Adrenal gland (tissue), 12 donors: Measurements from ENCODE around the gene BSPH1. TPM values are rescaled to one million over a fixed set of nuclear protein-coding genes. Genes with fewer than 3 reads are reported as not detected.
"Not testable (repeated sequence)": the region's sequence is repeated elsewhere in the genome, so short reads cannot be mapped to it uniquely, and the experiment has no call there.

Experiments used
- DNase-seq, 7 donors: peaks; one replicate each; pipeline ENCODE4 v3.0.0-alpha.2; 2019 to 2020
- H3K27ac ChIP-seq, 5 donors: fragments of 200-600 bp; sonication (generic) in 4 of 5; 1 replicate in 3 of 5; 2 replicates in 2 of 5; pipeline versions ENCODE4 v1.5.1 to v1.8.0; 2016 to 2020; ENCODE audit warnings: mild to moderate bottlenecking in 1 of 5
- H3K27me3 ChIP-seq: fragments of 200-600 bp; 2 replicates; pipeline ENCODE4 v1.8.0; 2021
- H3K36me3 ChIP-seq, 2 donors: fragments of 200-600 bp; replicated peaks in 1 of 2; 1 replicate in 1 of 2; 2 replicates in 1 of 2; pipeline versions ENCODE4 v1.5.1 to v1.8.0; 2018 to 2022
- H3K4me1 ChIP-seq, 2 donors: fragments of 200-600 bp; replicated peaks in 1 of 2; 1 replicate in 1 of 2; 2 replicates in 1 of 2; pipeline versions ENCODE4 v1.5.1 to v1.8.0; 2018 to 2021
- H3K4me3 ChIP-seq, 4 donors: fragments of 200-600 bp; sonication (generic) in 3 of 4; one replicate each; pipeline ENCODE4 v1.5.1; 2016 to 2018
- H3K9me3 ChIP-seq, 3 donors: fragments of 200-600 bp; sonication (generic) in 1 of 3; replicated peaks in 1 of 3; 1 replicate in 2 of 3; 2 replicates in 1 of 3; pipeline versions ENCODE4 v1.5.1 to v1.8.0; 2016 to 2021
- CTCF ChIP-seq, 6 experiments: fragments of 450-650 bp in 4 of 6; fragments of 200-600 bp in 2 of 6; sonication (generic) in 1 of 6; IDR thresholded peaks; 1 replicate in 5 of 6; 2 replicates in 1 of 6; pipeline versions ENCODE4 v1.5.1 to v1.8.0; 2016 to 2021; ENCODE audit warnings: antibody characterized with exemption in 6 of 6, mild to moderate bottlenecking in 2 of 6, moderate library complexity in 1 of 6
- WGBS, 4 donors: extraction: QIAGEN DNeasy Blood & Tissue Kit in 2 of 4; methylation state at CpG; one replicate each; pipeline versions ENCODE4 v1.1.5 to v1.1.7; 2013 to 2017; 5-methylcytosine and 5-hydroxymethylcytosine counted together
- intact Hi-C, 2 donors: fragments of 100-400 bp; cut with DNase I; formaldehyde crosslinking; loops; one replicate each; pipeline versions ENCODE4 v1.14.1 to v1.15.0; 2022 to 2023
- polyA plus RNA-seq, 3 donors: library from polyadenylated mRNA; stranded (reverse); fragments of 200-250 nt in 2 of 3; fragments of 350-450 nt in 1 of 3; fragmentation: Illumina TruSeq in 1 of 3; extraction: RNeasy Lipid Tissue Mini Kit (QIAGEN cat#74804) in 1 of 3; gene quantifications; one replicate each; pipeline ENCODE4 v1.2.3, GENCODE V29; 2013 to 2014
- total RNA-seq, 9 donors: library from RNA; depleted of rRNA in 4 of 9; stranded (reverse); fragments of >200 nt in 4 of 9; fragments of 120-200 nt in 1 of 9; fragmentation: NEBNext Ultra II Directional in 1 of 9; extraction: Animal tissue kit (Norgen Biotek cat#: 25700) in 1 of 9; gene quantifications; one replicate each; pipeline versions ENCODE4 v1.1.0 to v1.2.4, GENCODE V29; 2013 to 2023
- donor health status: healthy with polysubstance abuse.
- donor health status: Bipolar disorder and iron deficiency.
- donor health status: DM: yes; HTN: yes; CAD: no.
- donor health status: DM: no; HTN: no; CAD: no.
- donor health status: DM: no; HTN: no; CAD: no.
- donor health status: DM: yes; HTN: yes; CAD: no.

The BSPH1 gene
- total and polyA plus RNA-seq, 12 donors, result not detected

GRCh38 chr19:47920107-47920506, 71.9 kb downstream of the BSPH1 start:
- H3K27me3 ChIP-seq, H3K4me3 ChIP-seq, H3K36me3 ChIP-seq, H3K9me3 ChIP-seq, intact Hi-C loops, H3K27ac ChIP-seq, DNase-seq, H3K4me1 ChIP-seq: not testable (repeated sequence)
- peak; percentile 21 to 62 (median 33) for TF ChIP-seq CTCF (IDR thresholded peaks at IDR 0.05)
- WGBS, 4 donors, result 0 to 3% (median 2%) methylated on average over 10 to 13 of the region's 15 CpGs

Other genes with a start within 250 kb of the BSPH1 start
- gene NOP53, start 246.6 kb downstream of the BSPH1 start, total RNA-seq, result 100 to 1,000 TPM; 118 to 420 (median 310) TPM
- 100 to 1,000 TPM; 119 to 375 (median 359) TPM for gene NOP53, start 246.6 kb downstream of the BSPH1 start, polyA plus RNA-seq
- gene SELENOW, start 213.5 kb downstream of the BSPH1 start, total RNA-seq, result 100 to 1,000 TPM; 102 to 479 (median 163) TPM
- 100 to 1,000 TPM; 106 to 325 (median 260) TPM for gene SELENOW, start 213.5 kb downstream of the BSPH1 start, polyA plus RNA-seq
- gene TPRX1, start 187.6 kb downstream of the BSPH1 start, total RNA-seq, result not detected
- gene TPRX1, start 187.6 kb downstream of the BSPH1 start, polyA plus RNA-seq, result not detected
- gene CRX, start 170.2 kb downstream of the BSPH1 start, total RNA-seq, result not detected
- under 1 TPM in 1 of 3 donors, not detected in 2; 0.32 TPM for gene CRX, start 170.2 kb downstream of the BSPH1 start, polyA plus RNA-seq
- not detected for gene TPRX2, start 132.9 kb downstream of the BSPH1 start, total RNA-seq
- gene TPRX2, start 132.9 kb downstream of the BSPH1 start, polyA plus RNA-seq, result not detected
- gene SULT2A1, start 105.9 kb downstream of the BSPH1 start, total RNA-seq, result 1,000 to 10,000 TPM in 1 of 9 donors, 100 to 1,000 TPM in 8; 124 to 5,138 (median 251) TPM
- gene SULT2A1, start 105.9 kb downstream of the BSPH1 start, polyA plus RNA-seq, result 100 to 1,000 TPM; 152 to 234 (median 221) TPM
- gene ELSPBP1, start 2.5 kb upstream of the BSPH1 start, total RNA-seq, result 1 to 10 TPM in 1 of 9 donors, under 1 TPM in 1, not detected in 7; 0.11 to 4.3 TPM
- gene ELSPBP1, start 2.5 kb upstream of the BSPH1 start, polyA plus RNA-seq, result not detected
- not detected for gene CABP5, start 51.9 kb upstream of the BSPH1 start, total RNA-seq
- gene CABP5, start 51.9 kb upstream of the BSPH1 start, polyA plus RNA-seq, result not detected
- gene PLA2G4C, start 118.6 kb upstream of the BSPH1 start, total RNA-seq, result 100 to 1,000 TPM in 1 of 9 donors, 10 to 100 TPM in 8; 18.6 to 122 (median 51.6) TPM
- gene PLA2G4C, start 118.6 kb upstream of the BSPH1 start, polyA plus RNA-seq, result 100 to 1,000 TPM in 1 of 3 donors, 10 to 100 TPM in 2; 26.7 to 123 (median 83.6) TPM
- 10 to 100 TPM in 7 of 9 donors, 1 to 10 TPM in 2; 7.5 to 24.2 (median 15.5) TPM for gene LIG1, start 178.2 kb upstream of the BSPH1 start, total RNA-seq
- gene LIG1, start 178.2 kb upstream of the BSPH1 start, polyA plus RNA-seq, result 10 to 100 TPM; 10.5 to 79.6 (median 58.3) TPM
- gene ZSWIM9, start 178.5 kb upstream of the BSPH1 start, total RNA-seq, result 1 to 10 TPM in 7 of 9 donors, under 1 TPM in 2; 0.52 to 8.0 (median 4.2) TPM
- gene ZSWIM9, start 178.5 kb upstream of the BSPH1 start, polyA plus RNA-seq, result 1 to 10 TPM; 1.9 to 5.7 (median 2.6) TPM